GM18519 (cell line): ENCODE data around the gene CDH15.

Source experiments
- ATAC-seq: cut with Tn5 transposase; IDR thresholded peaks from one replicate; pipeline ENCODE4 v1.9.1; 2021; ENCODE audit warnings: mild to moderate bottlenecking, moderate library complexity; ENCODE audit not compliant: unreplicated experiment, low FRiP score

CDH15 gene

GRCh38 chr16:89171216-89172170, at the start of gene CDH15:
TSS of gene CDH15 (plus strand) at chr16:89171748. CDS start at chr16:89171832, 84 bp downstream.
- ATAC-seq: no peak

- ATAC-seq: no peak
Observed at GRCh38 chr16:89122322-89122851, 49.2 kb upstream of the CDH15 start.

GRCh38 chr16:89123001-89123830, 48.3 kb upstream of the CDH15 start:
- ATAC-seq: no peak

- no peak for ATAC-seq
Observed at GRCh38 chr16:89123831-89124100, 47.8 kb upstream of the CDH15 start.

GRCh38 chr16:89129378-89129777, 42.2 kb upstream of the CDH15 start:
- no peak for ATAC-seq

GRCh38 chr16:89130448-89130847, 41.1 kb upstream of the CDH15 start:
- no peak for ATAC-seq

GRCh38 chr16:89131783-89132182, 39.8 kb upstream of the CDH15 start:
- no peak for ATAC-seq

- no peak for ATAC-seq
Observed at GRCh38 chr16:89132194-89133005, 39.1 kb upstream of the CDH15 start.

- ATAC-seq: no peak
Observed at GRCh38 chr16:89133457-89134127, 38.0 kb upstream of the CDH15 start.

GRCh38 chr16:89134269-89134668, 37.3 kb upstream of the CDH15 start:
- no peak for ATAC-seq

- ATAC-seq: no peak
Observed at GRCh38 chr16:89135166-89135565, 36.4 kb upstream of the CDH15 start.

- no peak for ATAC-seq
Observed at GRCh38 chr16:89135971-89136765, 35.4 kb upstream of the CDH15 start.

- ATAC-seq: no peak
Observed at GRCh38 chr16:89136931-89137330, 34.6 kb upstream of the CDH15 start.

GRCh38 chr16:89137666-89138512, 33.7 kb upstream of the CDH15 start:
- no peak for ATAC-seq

- no peak for ATAC-seq
Observed at GRCh38 chr16:89138513-89138795, 33.1 kb upstream of the CDH15 start.

- no peak for ATAC-seq
Observed at GRCh38 chr16:89138843-89139520, 32.6 kb upstream of the CDH15 start.

- no peak for ATAC-seq
Observed at GRCh38 chr16:89139907-89140361, 31.6 kb upstream of the CDH15 start.

- no peak for ATAC-seq
Observed at GRCh38 chr16:89140401-89140800, 31.1 kb upstream of the CDH15 start.
